Measurements from ENCODE around the gene ATF1.
"Not testable (repeated sequence)": the region's sequence is repeated elsewhere in the genome, so short reads cannot be mapped to it uniquely, and the experiment has no call there.

Gene ATF1

DNA sequence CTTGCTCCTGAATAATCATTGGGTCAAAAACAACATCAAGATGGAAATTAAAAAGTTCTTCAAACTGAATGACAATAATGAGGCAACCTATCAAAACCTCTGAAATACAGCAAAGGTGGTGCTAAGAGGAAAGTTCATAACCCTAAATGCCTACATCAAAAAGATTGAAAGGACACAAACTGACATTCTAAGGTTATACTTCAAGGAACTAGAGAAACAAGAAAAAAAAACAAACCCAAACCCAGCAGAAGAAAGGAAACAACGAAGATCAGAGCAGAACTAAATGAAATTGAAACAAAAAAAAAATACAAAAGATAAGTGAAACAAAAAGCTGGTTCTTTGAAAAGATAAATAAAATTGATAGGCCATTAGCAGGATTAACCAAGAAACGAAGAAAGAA, 105.0 kb downstream of the ATF1 start:
- DNase-seq, result not testable (repeated sequence)

All from NCI-H1694 treated with DMSO at 0.1 percent for 48 hours (cell line).